GM12892 (cell line): ENCODE results near the gene ITGB7.

Source experiments
- POLR2A ChIP-seq: IDR thresholded peaks from 2 replicates; pipeline ENCODE4 v1.6.1; 2011; ENCODE audit warnings: low read depth, low read length, control low read depth
- POLR2AphosphoS5 ChIP-seq: IDR thresholded peaks from 2 replicates; pipeline ENCODE4 v1.6.1; 2011; ENCODE audit warnings: low read depth, low read length, control low read depth
- TAF1 ChIP-seq: IDR thresholded peaks from 2 replicates; pipeline ENCODE4 v1.6.1; 2011; ENCODE audit warnings: low read depth, mild to moderate bottlenecking, control low read depth, low read length, borderline replicate concordance

DNA sequence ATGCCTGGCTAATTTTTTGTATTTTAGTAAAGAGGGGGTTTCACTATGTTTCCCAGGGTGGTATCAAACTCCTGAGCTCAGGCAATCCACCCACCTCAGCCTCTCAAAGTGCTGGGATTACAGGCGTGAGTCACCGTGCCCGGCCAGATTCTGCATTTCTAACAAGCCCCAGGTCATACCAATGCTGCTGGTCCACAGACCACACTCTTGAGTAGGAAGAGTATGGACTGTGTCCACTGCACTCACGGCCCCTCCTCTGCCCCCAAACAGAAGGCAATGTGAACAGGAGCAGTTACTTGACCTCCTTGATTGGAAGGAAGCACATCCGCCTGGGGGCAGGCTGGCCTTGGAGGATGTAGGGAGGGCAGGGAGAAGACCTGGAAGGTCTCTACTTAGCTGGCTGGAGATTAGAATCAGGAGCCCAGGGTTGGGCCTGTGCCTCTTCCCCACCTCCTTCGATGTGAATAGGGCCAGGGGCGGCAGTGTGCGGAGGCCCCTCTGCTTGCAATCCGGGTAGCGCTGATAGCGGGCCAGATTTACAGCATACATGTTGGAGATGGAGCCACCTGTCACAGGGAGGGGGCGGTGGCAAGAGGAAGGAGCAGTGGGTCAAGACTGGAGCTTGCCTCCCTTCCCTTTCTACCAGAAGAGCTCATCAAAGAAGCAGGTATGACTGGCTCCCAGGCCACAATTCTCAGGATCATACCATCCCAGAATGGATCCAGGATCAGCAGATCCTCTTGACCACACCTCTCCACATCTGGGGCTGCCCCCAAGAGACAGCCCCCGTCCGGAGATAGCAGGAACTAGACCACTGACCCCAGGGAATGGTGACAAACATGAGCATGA lies 36.0 kb downstream of the ITGB7 start:
- TF ChIP-seq POLR2A (no peak), POLR2AphosphoS5 (no peak), TAF1 (no peak)
